GM19025 (cell line): Measurements from ENCODE around the gene ATP2A1.
A peak's percentile ranks its signal among the peaks of the same experiment; 100 is the strongest.
"Not testable (repeated sequence)": the region's sequence is repeated elsewhere in the genome, so short reads cannot be mapped to it uniquely, and the experiment has no call there.

Source experiments
- ATAC-seq: cut with Tn5 transposase; IDR thresholded peaks from one replicate; pipeline ENCODE4 v1.9.1; 2021; ENCODE audit warnings: mild to moderate bottlenecking, low read depth, moderate library complexity; ENCODE audit not compliant: unreplicated experiment

Gene ATP2A1

DNA sequence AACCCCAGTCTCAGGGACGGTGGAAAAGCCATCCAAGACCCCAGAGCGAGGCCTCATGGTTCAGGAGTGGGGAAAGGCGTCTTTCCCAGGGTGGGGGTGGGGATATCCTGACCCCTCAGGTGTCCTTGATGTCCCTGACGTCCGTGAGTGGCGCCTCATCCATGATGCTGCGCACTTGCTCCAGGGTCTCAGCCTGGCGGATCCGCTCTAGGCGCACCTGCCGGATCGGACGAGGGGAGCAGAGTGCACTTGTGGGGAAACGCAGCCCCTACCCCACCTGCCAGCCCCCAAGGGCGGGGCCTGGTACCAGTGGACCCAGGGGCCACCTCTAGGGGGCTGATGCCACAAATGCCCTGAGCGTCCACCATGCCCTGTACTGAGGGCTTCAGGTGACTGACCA is 26.5 kb downstream of the ATP2A1 start:
- ATAC-seq: no peak

GRCh38 chr16:28905229-28905754 is 27.0 kb downstream of the ATP2A1 start:
- no peak for ATAC-seq

DNA sequence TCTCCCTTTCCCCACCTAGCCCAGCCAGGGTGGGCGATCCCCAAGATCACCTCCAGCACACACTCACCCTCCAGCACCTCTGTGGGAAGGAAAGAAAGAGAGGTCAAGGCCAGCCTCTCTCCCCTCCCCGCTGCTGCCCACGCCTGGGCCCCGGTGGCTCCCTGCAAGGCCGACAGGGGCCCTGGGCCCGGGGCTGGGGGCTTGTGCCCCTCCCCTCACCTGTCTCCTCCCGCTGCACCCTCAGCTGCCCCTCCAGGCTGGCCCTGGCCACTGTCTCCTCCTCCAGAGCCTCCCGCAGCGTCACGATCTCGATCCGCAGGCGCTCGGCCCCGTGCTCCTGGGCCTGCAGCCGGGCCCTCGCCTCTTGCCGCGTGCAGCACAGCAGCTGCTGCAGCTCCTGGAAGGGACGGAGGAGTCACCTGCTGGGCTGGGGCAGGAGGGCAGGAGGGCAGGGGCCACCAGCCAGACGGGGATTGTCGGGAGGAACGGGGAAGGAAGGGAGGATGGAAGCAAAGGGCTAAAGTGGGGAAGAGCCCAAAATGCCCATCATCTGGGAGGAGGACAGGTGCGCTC is 27.6 kb downstream of the ATP2A1 start:
- no peak for ATAC-seq

- ATAC-seq: no peak
Measured at GRCh38 chr16:28910086-28911031, 32.1 kb downstream of the ATP2A1 start.

- no peak for ATAC-seq
Measured at GRCh38 chr16:28912558-28912957, 34.3 kb downstream of the ATP2A1 start.

- no peak for ATAC-seq
Measured at GRCh38 chr16:28913946-28914724, 35.8 kb downstream of the ATP2A1 start.

- ATAC-seq: no peak
Measured at GRCh38 chr16:28915181-28915580, 36.9 kb downstream of the ATP2A1 start.

DNA sequence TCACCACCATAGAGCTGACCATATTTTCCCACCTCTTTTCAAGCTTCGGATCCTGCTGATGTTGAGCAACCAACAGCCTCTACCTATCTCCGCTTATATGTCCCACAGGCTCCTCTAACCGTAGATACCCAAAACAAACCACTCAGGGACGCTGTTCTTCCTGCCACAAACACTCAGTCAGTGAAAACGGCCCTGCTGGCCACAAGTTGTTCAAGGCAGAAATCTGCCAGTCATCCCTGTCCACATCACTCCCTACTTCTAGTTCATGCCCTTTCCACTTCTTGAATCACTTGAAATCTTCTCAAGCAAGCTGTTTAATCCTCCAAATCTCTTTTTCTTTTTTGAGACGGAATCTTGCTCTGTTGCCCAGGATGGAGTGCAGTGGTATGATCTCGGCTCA is 38.8 kb downstream of the ATP2A1 start:
- ATAC-seq: no peak

GRCh38 chr16:28918698-28919097 is 40.4 kb downstream of the ATP2A1 start:
- no peak for ATAC-seq

DNA sequence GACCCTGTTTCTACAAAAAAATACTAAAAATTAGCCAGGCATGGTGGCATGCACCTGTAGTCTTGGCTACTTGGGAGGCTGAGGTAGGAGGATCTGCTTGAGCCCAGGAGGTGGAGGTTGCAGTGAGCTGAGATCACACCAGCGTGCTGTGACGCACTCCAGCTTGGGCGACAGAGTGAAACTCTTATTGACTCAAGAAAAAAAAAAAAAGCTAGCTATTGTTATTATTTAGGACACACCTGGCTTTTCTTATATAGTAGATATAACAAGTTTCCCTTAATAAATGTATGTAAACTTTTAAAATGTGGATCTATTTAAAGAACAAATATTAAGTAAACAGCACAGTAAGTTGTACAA is 44.9 kb downstream of the ATP2A1 start:
- ATAC-seq: no peak

DNA sequence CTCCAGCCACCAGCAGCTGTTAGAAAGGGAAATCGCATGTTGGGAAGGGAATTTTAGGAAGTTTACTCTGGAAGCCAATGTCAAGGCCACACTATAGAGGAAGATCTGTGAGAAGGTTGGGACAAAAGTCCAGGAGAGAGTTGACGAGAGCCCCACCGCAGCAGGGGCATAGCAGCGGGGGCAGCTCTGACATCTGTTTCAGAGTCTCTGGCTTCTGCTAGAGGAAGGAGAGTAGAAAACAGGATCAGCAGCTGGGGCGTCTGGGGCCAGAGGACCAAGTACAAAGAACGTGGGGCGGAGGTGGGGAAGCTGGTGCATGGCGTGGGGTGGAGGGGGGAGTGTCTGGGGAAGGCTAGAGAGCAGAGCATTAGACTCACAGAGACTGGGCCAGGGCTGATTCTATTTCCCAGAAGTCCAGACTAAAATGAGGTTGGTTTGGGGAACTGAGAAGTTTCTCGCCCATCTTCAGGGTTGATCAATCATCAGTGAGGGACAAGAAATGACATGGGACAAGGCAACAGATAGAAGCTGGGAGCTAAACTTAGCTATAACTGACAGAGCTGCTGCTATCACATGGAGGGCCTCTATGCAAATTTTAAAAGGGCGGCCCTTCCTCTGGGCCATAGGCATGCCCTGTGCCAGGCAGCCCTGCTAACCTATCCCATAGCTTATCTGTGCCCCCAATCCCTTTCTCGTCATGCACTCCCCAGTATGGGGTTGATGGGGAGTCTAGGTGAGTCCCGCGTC is 45.5 kb downstream of the ATP2A1 start:
- peak; percentile 40 for ATAC-seq

GRCh38 chr16:28924399-28924761 is 46.1 kb downstream of the ATP2A1 start:
- no peak for ATAC-seq

- ATAC-seq: peak; percentile 67
Measured at GRCh38 chr16:28924762-28925385, 46.6 kb downstream of the ATP2A1 start, which contains the start of gene RABEP2. RABEP2 (minus strand) TSS chr16:28925238; CDS start chr16:28925163, 75 bp downstream.

DNA sequence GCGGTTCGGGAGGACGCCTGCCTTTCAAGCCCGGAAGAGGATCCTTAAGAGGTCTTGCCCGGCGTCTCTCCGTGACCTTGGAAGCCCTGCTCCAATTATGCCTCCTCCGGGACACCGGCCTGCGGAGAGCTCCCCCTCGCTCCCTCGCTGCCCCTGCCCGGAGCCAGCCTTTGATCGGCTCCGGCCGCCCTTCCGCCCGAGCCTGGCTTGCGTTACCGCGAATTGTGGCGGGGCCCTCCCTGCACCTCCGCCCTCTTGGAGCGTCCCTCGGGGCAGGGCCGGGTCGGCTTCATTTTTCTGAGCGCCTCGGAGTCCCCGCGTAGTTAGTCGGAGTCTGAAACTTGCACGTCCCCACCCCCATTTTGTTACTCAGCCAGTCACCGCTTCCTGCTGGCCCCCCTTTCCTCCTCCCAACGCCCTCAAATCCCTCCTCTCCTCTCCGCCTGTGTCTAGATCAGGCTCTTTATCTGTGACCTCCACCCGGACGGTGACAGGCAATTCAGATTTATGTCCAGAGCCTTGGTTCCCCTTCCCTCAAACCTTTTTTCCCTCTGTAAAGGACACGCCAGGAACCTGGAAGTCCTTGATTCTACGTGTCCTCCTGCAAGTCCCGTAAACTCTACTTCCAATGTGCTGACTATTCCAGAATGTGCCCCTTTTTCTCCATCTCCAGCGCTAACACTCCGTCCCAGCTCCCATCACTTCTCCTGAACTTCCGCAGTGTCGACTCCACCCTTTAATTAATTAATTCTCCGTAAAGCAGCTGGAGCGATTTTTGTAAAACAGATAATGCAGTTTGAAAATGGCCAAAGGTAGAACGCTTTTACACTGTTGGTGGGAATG is 47.3 kb downstream of the ATP2A1 start:
- ATAC-seq: peak; percentile 22

- not testable (repeated sequence) for ATAC-seq
Measured at GRCh38 chr16:28926284-28926683, 48.0 kb downstream of the ATP2A1 start.

DNA sequence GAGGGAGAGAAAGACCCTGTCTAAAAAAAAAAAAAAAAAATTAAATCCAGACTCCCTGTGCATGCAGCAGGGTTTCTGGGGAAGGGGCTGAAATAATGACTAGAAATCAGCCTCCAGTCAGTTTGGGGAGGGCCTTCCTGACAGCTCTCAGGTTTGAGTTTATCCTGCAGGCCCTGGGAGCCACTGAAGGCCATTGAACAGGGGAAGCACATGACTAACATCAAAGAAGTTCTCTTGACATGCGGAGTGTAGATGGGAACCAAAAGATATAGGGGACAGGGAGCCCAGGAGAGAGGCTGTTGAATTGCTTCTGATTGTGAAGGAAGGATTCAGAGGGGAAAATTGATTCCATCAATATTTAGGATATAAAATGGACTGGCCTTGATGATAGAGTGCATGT is 49.5 kb downstream of the ATP2A1 start:
- ATAC-seq: no peak

- ATAC-seq: no peak
Measured at GRCh38 chr16:28930203-28930602, 51.9 kb downstream of the ATP2A1 start.

DNA sequence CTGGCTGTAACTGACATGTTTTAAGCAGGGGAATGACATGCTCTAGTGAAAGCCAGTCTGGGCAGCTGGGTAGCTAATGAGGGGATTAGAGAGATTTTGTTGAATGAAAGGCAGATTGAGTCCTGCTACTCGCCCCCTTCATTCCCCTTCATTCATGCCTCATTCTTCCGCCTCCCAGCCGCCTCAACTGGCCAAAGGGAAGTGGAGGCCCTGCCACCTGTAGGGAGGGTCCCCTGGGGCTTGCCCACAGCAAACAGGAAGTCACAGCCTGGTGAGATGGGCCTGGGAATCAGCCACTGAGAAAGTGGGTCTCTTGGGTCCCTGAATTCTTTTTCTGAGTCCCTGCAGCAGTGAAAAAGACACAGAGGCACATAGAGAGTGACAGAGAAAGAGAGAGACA is 52.4 kb downstream of the ATP2A1 start:
- peak; percentile 55 for ATAC-seq

DNA sequence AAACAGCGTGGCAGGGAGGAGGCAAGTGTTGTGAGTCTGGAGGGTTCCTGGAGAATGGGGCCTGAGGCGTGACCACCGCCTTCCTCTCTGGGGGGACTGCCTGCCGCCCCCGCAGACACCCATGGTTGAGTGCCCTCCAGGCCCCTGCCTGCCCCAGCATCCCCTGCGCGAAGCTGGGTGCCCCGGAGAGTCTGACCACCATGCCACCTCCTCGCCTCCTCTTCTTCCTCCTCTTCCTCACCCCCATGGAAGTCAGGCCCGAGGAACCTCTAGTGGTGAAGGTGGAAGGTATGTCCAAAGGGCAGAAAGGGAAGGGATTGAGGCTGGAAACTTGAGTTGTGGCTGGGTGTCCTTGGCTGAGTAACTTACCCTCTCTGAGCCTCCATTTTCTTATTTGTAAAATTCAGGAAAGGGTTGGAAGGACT is 53.5 kb downstream of the ATP2A1 start, which contains the start of gene CD19:
Gene CD19 (plus strand): TSS at position 171 of the 425 bp plus-strand sequence. CDS start 30 bp downstream, at position 201.
- no peak for ATAC-seq
